ENCODE data around the gene RNF217.

- TF ChIP-seq POLR2A (IDR thresholded peaks at IDR 0.05; ENCODE audit: low read depth, low read length), result no peak
- no peak for TF ChIP-seq POLR2AphosphoS5 (IDR thresholded peaks at IDR 0.05; ENCODE audit: low read depth, low read length)
These were observed 31.1 kb downstream of the RNF217 start for GRCh38 chr6:124993327-124993726.

Measured in GM12892 (cell line).